Ishikawa (cell line): ENCODE measurements around the gene TMA7.

Experiments used
- CEBPB ChIP-seq: IDR thresholded peaks from 2 replicates; pipeline ENCODE4 v1.6.1; 2012
- CREB1 ChIP-seq: IDR thresholded peaks from 2 replicates; pipeline ENCODE4 v1.6.1; 2012; ENCODE audit warnings: low read depth
- EGR1 ChIP-seq: IDR thresholded peaks from 2 replicates; pipeline ENCODE4 v1.6.1; 2012
- EP300 ChIP-seq: IDR thresholded peaks from 2 replicates; pipeline ENCODE4 v1.6.1; 2012; ENCODE audit warnings: borderline replicate concordance
- FOXM1 ChIP-seq: IDR thresholded peaks from 2 replicates; pipeline ENCODE4 v1.6.1; 2012; ENCODE audit warnings: low read depth, borderline replicate concordance
- MAX ChIP-seq: IDR thresholded peaks from 2 replicates; pipeline ENCODE4 v1.6.1; 2012
- NFIC ChIP-seq: IDR thresholded peaks from 2 replicates; pipeline ENCODE4 v1.6.1; 2012
- RAD21 ChIP-seq: IDR thresholded peaks from 2 replicates; pipeline ENCODE4 v1.6.1; 2012; ENCODE audit warnings: low read depth
- TAF1 ChIP-seq: IDR thresholded peaks from 2 replicates; pipeline ENCODE4 v1.6.1; 2012; ENCODE audit warnings: low read depth, mild to moderate bottlenecking
- TCF12 ChIP-seq: IDR thresholded peaks from 2 replicates; pipeline ENCODE4 v1.6.1; 2012; ENCODE audit warnings: low read depth
- TEAD4 ChIP-seq: IDR thresholded peaks from 2 replicates; pipeline ENCODE4 v1.6.1; 2012
- USF1 ChIP-seq: IDR thresholded peaks from 2 replicates; pipeline ENCODE4 v1.6.1; 2012
- YY1 ChIP-seq: IDR thresholded peaks from 2 replicates; pipeline ENCODE4 v1.6.1; 2012; ENCODE audit warnings: low read depth
- ZBTB7A ChIP-seq: IDR thresholded peaks from 2 replicates; pipeline ENCODE4 v1.6.1; 2012; ENCODE audit warnings: low read depth
- TF ChIP-seq, protein P1 (sequence below): IDR thresholded peaks from 2 replicates; pipeline ENCODE4 v1.6.1; 2012; ENCODE audit warnings: low read depth, mild to moderate bottlenecking

Gene TMA7

GRCh38 chr3:48406443-48407431 lies 33.3 kb upstream of the TMA7 start:
- TF ChIP-seq EGR1 (no peak), RAD21 (no peak)

- no peak for TF ChIP-seq EP300
- TF ChIP-seq EGR1 = no peak
- TF ChIP-seq YY1 = no peak
- no peak for TF ChIP-seq TCF12
These were observed 32.4 kb upstream of the TMA7 start for GRCh38 chr3:48407542-48408099.

DNA sequence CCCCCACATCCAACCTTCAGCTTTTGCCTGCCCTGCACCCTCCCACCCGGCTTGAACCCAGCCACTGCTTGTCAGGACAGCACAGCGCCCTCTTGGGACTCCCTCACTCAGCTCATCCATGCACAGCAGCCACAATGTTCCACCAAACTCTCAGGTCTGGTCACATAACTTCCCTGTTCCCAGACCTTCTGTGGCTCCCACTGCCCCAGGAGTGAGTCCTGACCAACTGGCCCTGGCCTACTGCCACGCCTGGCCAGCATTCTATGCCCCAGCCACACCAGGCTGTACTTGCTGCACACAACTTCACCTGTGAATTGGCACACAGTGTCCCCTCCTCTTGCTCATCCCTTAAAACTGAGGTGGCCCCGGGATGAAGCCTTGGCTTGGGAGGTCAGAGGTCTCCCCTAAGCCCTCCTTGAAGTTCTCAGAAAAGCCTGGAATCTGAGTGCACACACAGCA lies 31.2 kb upstream of the TMA7 start:
- no peak for TF ChIP-seq YY1
- TF ChIP-seq MAX = no peak

DNA sequence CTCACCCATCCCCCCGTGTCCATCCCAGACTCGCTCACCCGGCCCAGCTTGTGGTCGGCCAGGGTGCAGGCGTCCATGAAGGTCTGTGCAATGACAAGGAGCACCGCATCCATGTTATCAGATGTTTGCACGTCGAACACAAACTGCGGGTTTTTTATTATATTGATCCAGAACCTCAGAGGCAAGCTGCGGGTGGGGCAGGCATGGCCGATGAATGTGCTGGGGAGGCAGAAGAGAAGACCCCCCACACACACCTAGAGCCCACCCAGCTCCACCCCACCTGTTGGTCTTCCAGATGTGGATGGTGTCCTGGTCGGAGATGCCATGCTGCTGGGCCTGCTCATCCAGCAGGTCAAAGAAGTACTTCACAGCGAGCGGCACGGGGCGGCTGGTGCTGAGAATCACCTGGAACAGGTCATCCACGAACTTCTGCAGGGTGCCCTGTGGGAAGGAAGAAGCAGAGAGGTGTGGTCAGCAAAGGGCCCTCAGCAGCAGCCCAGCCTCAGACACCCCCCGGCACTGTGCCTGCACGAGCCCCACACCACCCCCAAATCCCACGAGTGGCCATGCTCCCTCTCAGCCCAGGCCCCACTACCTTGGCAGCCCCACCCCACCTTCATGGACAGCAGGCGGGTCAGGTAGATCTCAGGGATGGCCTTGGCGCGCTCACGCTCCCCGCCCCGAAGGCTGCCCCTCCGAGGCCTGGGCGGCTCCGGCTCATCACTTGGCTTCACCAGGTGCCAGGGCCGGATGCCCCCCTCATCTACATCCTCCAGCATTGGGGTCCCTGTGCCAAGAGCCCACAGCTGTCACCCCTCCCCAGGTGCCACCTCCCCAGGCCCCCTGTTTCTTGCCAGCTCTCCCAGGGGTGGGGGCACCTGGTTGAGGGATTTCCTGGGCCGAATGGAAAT lies 30.5 kb upstream of the TMA7 start:
- TF ChIP-seq EGR1 (no peak), MAX (no peak), FOXM1 (no peak), TCF12 (no peak), RAD21 (no peak), YY1 (no peak), ZBTB7A (no peak)
- TF ChIP-seq, protein P1, sequence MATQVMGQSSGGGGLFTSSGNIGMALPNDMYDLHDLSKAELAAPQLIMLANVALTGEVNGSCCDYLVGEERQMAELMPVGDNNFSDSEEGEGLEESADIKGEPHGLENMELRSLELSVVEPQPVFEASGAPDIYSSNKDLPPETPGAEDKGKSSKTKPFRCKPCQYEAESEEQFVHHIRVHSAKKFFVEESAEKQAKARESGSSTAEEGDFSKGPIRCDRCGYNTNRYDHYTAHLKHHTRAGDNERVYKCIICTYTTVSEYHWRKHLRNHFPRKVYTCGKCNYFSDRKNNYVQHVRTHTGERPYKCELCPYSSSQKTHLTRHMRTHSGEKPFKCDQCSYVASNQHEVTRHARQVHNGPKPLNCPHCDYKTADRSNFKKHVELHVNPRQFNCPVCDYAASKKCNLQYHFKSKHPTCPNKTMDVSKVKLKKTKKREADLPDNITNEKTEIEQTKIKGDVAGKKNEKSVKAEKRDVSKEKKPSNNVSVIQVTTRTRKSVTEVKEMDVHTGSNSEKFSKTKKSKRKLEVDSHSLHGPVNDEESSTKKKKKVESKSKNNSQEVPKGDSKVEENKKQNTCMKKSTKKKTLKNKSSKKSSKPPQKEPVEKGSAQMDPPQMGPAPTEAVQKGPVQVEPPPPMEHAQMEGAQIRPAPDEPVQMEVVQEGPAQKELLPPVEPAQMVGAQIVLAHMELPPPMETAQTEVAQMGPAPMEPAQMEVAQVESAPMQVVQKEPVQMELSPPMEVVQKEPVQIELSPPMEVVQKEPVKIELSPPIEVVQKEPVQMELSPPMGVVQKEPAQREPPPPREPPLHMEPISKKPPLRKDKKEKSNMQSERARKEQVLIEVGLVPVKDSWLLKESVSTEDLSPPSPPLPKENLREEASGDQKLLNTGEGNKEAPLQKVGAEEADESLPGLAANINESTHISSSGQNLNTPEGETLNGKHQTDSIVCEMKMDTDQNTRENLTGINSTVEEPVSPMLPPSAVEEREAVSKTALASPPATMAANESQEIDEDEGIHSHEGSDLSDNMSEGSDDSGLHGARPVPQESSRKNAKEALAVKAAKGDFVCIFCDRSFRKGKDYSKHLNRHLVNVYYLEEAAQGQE = no peak

DNA sequence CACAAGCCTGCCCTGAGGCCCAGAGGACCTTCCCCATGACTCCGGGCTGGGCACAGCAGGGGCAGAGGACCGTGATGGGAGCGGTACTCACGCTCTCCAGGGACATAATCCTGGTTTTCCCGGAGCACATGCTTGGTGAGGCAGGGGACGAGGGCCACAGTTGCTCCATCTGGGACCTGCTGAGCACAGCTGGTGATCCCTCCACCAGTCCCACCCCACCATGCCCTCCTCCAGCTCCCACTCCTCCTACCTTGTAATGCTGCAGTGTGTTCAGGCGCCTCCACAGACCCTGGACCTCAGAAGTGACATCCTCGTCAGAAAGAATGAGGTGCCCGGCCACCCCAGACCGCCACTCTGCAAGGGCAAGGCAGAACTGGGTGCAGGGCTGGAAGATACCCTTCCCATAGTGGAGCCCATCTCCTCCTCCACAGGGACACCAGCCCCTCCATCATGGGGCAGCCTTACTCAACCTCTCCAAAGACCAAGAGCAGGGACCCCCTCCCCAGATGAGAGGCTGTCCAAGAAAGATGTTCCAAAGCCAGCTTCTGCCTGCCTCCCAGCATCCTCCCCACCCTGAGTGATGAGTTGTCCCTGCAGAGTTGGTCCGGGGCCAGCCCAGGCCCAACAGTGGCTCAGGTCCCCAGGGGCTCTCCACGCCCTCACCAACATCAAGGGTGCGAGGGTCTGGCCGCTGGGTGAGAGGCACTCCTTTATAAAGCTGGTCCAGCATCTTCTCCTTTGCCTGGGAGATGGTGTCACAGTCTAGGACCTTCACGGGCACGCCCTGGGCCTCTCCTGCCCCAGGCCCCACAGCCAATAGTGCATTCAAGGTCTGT lies 29.6 kb upstream of the TMA7 start:
- TF ChIP-seq RAD21 = no peak
- no peak for TF ChIP-seq YY1
- no peak for TF ChIP-seq ZBTB7A
- TF ChIP-seq CREB1 = no peak
- no peak for TF ChIP-seq MAX
- TF ChIP-seq FOXM1 = no peak
- TF ChIP-seq EP300 = no peak
- TF ChIP-seq TAF1 = no peak
- TF ChIP-seq TEAD4 = no peak
- no peak for TF ChIP-seq CEBPB
- TF ChIP-seq, protein P1 = no peak
- TF ChIP-seq TCF12 = no peak
- TF ChIP-seq USF1 = no peak
- no peak for TF ChIP-seq EGR1
- no peak for TF ChIP-seq NFIC
